K562 (cell line): ENCODE results near the gene RLIM. TPM values are rescaled to one million over a fixed set of nuclear protein-coding genes. Genes with fewer than 3 reads are reported as not detected.

Experiments
- ATAC-seq: fragments of 200-7000 bp; cut with Tn5 transposase; 3 replicates; pipeline ENCODE4 v1.9.1; 2020; ENCODE audit warnings: moderate library complexity
- BruUV-seq: library from RNA; stranded (reverse); fragments of 400-500 nt; replicated peaks from 2 replicates; lab custom pipeline; 2021; lab: Mats Ljungman, UMichigan
- CTCF ChIA-PET: fragments of 300-600 bp; formaldehyde crosslinking; extraction: SDS; loops from one replicate; lab custom pipeline; 2021; ENCODE audit warnings: low intra/inter-chr PET ratio; lab: Yijun Ruan, JAX
- POLR2A ChIA-PET: fragments of 300-600, 350-650 bp; sonication (Branson Sonifier 250); formaldehyde crosslinking; extraction: SDS; loops from one replicate; lab custom pipeline; 2021; ENCODE audit warnings: antibody characterized with exemption, inconsistent platforms; lab: Yijun Ruan, JAX
- DNase-seq, 4 experiments: peaks; one replicate each; pipeline versions ENCODE4 v3.0.0 to v3.0.0-alpha.2; 2011 to 2018; ENCODE audit warnings: low spot score in 3 of 4, mixed read lengths in 3 of 4; ENCODE audit errors: extremely low read depth in 1 of 4
- FAIRE-seq: peaks from 2 replicates; lab custom pipeline; 2011; peaks lifted over from hg19 to GRCh38; lab: Jason Lieb, UNC
- H2AFZ ChIP-seq: 2 replicates; pipeline ENCODE4 v1.6.0; 2011; ENCODE audit warnings: low read depth, low read length, control low read depth, inconsistent platforms
- H3K27ac ChIP-seq: fragments of 200-600 bp; 3 replicates; pipeline ENCODE4 v1.8.0; 2011; ENCODE audit warnings: low read depth, mild to moderate bottlenecking, control low read depth, inconsistent platforms, low read length, moderate library complexity, mixed read lengths; ENCODE audit errors: extremely low read depth
- H3K27me3 ChIP-seq, 2 experiments: fragments of 300-600 bp in 1 of 2; 2 replicates in 1 of 2; 3 replicates in 1 of 2; pipeline versions ENCODE4 v1.6.0 to v1.8.0; 2011; ENCODE audit warnings: inconsistent platforms in 2 of 2, low read length in 2 of 2, mild to moderate bottlenecking in 1 of 2, mixed read lengths in 1 of 2, moderate library complexity in 1 of 2; ENCODE audit not compliant: control insufficient read depth in 2 of 2, insufficient read depth in 2 of 2
- H3K36me3 ChIP-seq: fragments of 300-600 bp; 3 replicates; pipeline ENCODE4 v1.8.0; 2011; ENCODE audit warnings: mild to moderate bottlenecking, low read length, inconsistent platforms; ENCODE audit not compliant: control insufficient read depth, insufficient read depth
- H3K4me1 ChIP-seq, 2 experiments: fragments of 200-600 bp in 1 of 2; replicated peaks in 1 of 2; 2 replicates in 1 of 2; 3 replicates in 1 of 2; pipeline versions ENCODE4 v1.5.1 to v1.8.0; 2011; ENCODE audit warnings: inconsistent platforms in 2 of 2, low read length in 2 of 2, mild to moderate bottlenecking in 1 of 2, mixed read lengths in 1 of 2, moderate library complexity in 1 of 2; ENCODE audit not compliant: control insufficient read depth in 2 of 2, insufficient read depth in 2 of 2
- H3K4me2 ChIP-seq: 2 replicates; pipeline ENCODE4 v1.6.1; 2011; ENCODE audit warnings: low read length, control low read depth, inconsistent platforms, mixed read lengths; ENCODE audit not compliant: insufficient read depth
- H3K4me3 ChIP-seq: fragments of 200-600 bp; sonication (generic), shearing (Covaris generic); 2 replicates; pipeline ENCODE4 v1.5.1; 2016; ENCODE audit warnings: control low read depth, inconsistent platforms
- H3K79me2 ChIP-seq: fragments of 200-600 bp; 3 replicates; pipeline ENCODE4 v1.8.0; 2011; ENCODE audit warnings: low read length, inconsistent platforms; ENCODE audit not compliant: control insufficient read depth, insufficient read depth
- H3K9ac ChIP-seq, 2 experiments: 2 replicates each; pipeline versions ENCODE4 v1.6.0 to v1.6.1; 2011; ENCODE audit warnings: low read depth in 2 of 2, low read length in 2 of 2, control low read depth in 1 of 2, inconsistent platforms in 1 of 2, mild to moderate bottlenecking in 1 of 2, mixed read lengths in 1 of 2; ENCODE audit not compliant: insufficient read depth in 1 of 2
- H3K9me1 ChIP-seq: one replicate; pipeline ENCODE4 v1.6.0; 2011; ENCODE audit warnings: inconsistent platforms, mild to moderate bottlenecking, low read length, moderate library complexity; ENCODE audit not compliant: control insufficient read depth, insufficient read depth
- H3K9me3 ChIP-seq: replicated peaks from 2 replicates; pipeline ENCODE4 v1.5.1; 2011; ENCODE audit warnings: low read depth, low read length, inconsistent platforms; ENCODE audit not compliant: control insufficient read depth, insufficient read depth
- H4K20me1 ChIP-seq: replicated peaks from 2 replicates; pipeline ENCODE4 v1.6.1; 2011; ENCODE audit warnings: low read length, inconsistent platforms, mixed read lengths; ENCODE audit not compliant: control insufficient read depth, insufficient read depth
- CAMTA2 ChIP-seq: fragments of 250-450 bp; sonication (Bioruptor Pico); conservative IDR thresholded peaks from 2 replicates; pipeline ENCODE4 v1.5.1; 2022
- CEBPZ ChIP-seq: fragments of 150-350 bp; IDR thresholded peaks from 2 replicates; pipeline ENCODE4 v1.6.1; 2014; ENCODE audit warnings: low read depth, mild to moderate bottlenecking, low read length, borderline replicate concordance
- FOSL1 ChIP-seq: fragments of 200-800 bp; sonication (Bioruptor generic); conservative IDR thresholded peaks from 2 replicates; pipeline ENCODE4 v1.6.1; 2016; ENCODE audit warnings: missing genetic modification characterization, missing compliant biosample characterization
- GTF2A2 ChIP-seq: IDR thresholded peaks from 2 replicates; pipeline ENCODE4 v1.6.1; 2016; ENCODE audit warnings: mild to moderate bottlenecking, missing genetic modification characterization, missing compliant biosample characterization
- MAZ ChIP-seq, 2 experiments: fragments of 450-650 bp in 1 of 2; sonication (generic) in 1 of 2; formaldehyde crosslinking; IDR thresholded peaks in 1 of 2; conservative IDR thresholded peaks in 1 of 2; 2 replicates each; pipeline versions ENCODE4 v1.4.0 to v1.5.0; 2020; ENCODE audit warnings: mild to moderate bottlenecking in 1 of 2, missing genetic modification reagents in 1 of 2
- PHB2 ChIP-seq: fragments of 450-650 bp; IDR thresholded peaks from 2 replicates; pipeline ENCODE4 v1.6.1; 2017; ENCODE audit warnings: low read depth
- SREBF1 ChIP-seq: fragments of 150-350 bp; IDR thresholded peaks from 2 replicates; pipeline ENCODE4 v1.6.1; 2014; ENCODE audit warnings: antibody characterized with exemption, low read depth, low read length, borderline replicate concordance
- STAG1 ChIP-seq: sonication (generic); formaldehyde crosslinking; IDR thresholded peaks from 2 replicates; pipeline ENCODE4 v1.5.0; 2020; ENCODE audit warnings: missing genetic modification reagents, borderline replicate concordance
- TOE1 ChIP-seq, 2 experiments: fragments of 450-650 bp in 1 of 2; sonication (generic) in 1 of 2; formaldehyde crosslinking in 1 of 2; IDR thresholded peaks; 2 replicates each; pipeline versions ENCODE4 v1.7.1 to v1.8.0; 2016 to 2022; ENCODE audit warnings: borderline replicate concordance in 2 of 2, mild to moderate bottlenecking in 2 of 2, antibody characterized with exemption in 1 of 2, inconsistent platforms in 1 of 2, low read depth in 1 of 2, missing genetic modification reagents in 1 of 2, moderate library complexity in 1 of 2
- ZBTB9 ChIP-seq: fragments of 450-650 bp; formaldehyde crosslinking; IDR thresholded peaks from 2 replicates; pipeline ENCODE4 v1.4.0; 2020; ENCODE audit warnings: mild to moderate bottlenecking, moderate library complexity
- WGBS: fragments of 100-300 bp; shearing (Covaris generic); methylation state at CpG from one replicate; pipeline ENCODE4 v1.1.6; 2016; ENCODE audit warnings: low coverage, mixed read lengths; ENCODE audit not compliant: insufficient coverage; ENCODE audit errors: missing lambda C conversion rate; 5-methylcytosine and 5-hydroxymethylcytosine counted together
- in situ Hi-C: fragments of 300-500 bp; cut with MboI; formaldehyde crosslinking; loops from 4 replicates; pipeline ENCODE4 v1.15.0; 2018; ENCODE audit warnings: inconsistent platforms, mixed read lengths
- intact Hi-C: fragments of 100-400 bp; cut with micrococcal nuclease; formaldehyde crosslinking; loops from 2 replicates; pipeline ENCODE4 v1.14.2; 2022
- polyA plus RNA-seq, 8 experiments: library from polyadenylated mRNA; depleted of rRNA in 4 of 8; stranded (reverse) in 5 of 8; unstranded in 3 of 8; fragments of >200 nt; fragmentation: Nextera tagmentation in 2 of 8; fragmentation: Illumina TruSeq in 1 of 8; extraction: Ambion mirVana in 2 of 8; extraction: Trizol in 1 of 8; gene quantifications; 2 replicates each; pipeline versions ENCODE4 v1.2.1 to v1.2.3, GENCODE V29; 2011 to 2014; ENCODE audit warnings: inconsistent platforms in 1 of 8, missing spikeins in 1 of 8
- total RNA-seq, 7 experiments: library from RNA; depleted of rRNA in 6 of 7; stranded (reverse); fragments of >200 nt in 6 of 7; fragmentation: Illumina TruSeq in 2 of 7; extraction: Trizol in 2 of 7; gene quantifications; 2 replicates each; pipeline versions ENCODE4 v1.2.1 to v1.2.3, GENCODE V29; 2011 to 2021; ENCODE audit warnings: low replicate concordance in 1 of 7

The RLIM gene
- total and polyA plus RNA-seq, 9 of the 15 experiments (the other 6 are each of a cell fraction or from before 2014, with no cell fraction given), result 4.2 to 31.4 (median 14.9) TPM

GRCh38 chrX:74593593-74593992 lies 20.8 kb downstream of the RLIM start:
- Histone ChIP-seq H3K27me3 (no peaks in the 10 kb centered on the region), H3K9ac (no peak overlapping the region)
- no peak for ATAC-seq
- no peak for TF ChIP-seq CAMTA2 (CRISPR knock-in tag)
- TF ChIP-seq, all 486 proteins: peak for 0
- Histone ChIP-seq H2AFZ (no peak overlapping the region), H3K4me1 (no peaks in the 10 kb centered on the region), H3K9me1 (no peaks in the 10 kb centered on the region), H4K20me1 (no peaks in the 10 kb centered on the region; the same call in 1 of the 2 replicates), H3K4me2 (no peak overlapping the region), H3K36me3 (peaks cover 56% of the 10 kb centered on the region; the same call in 2 of the 3 replicates), H3K9me3 (no peaks in the 10 kb centered on the region), H3K79me2 (peaks cover 16% of the 10 kb centered on the region), H3K27ac (no peak overlapping the region), H3K4me3 (no peak overlapping the region)
- FAIRE-seq (no peak), DNase-seq (no peak)
- WGBS, result 56% methylated on average over 2 of the region's 2 CpGs
- intact Hi-C loops (no loop called here), in situ Hi-C loops (no loop called here)
- ChIA-PET POLR2A (no interaction called here), CTCF (no interaction called here)
- no TSS peak for BruUV-seq

GRCh38 chrX:74585766-74586165 lies 28.7 kb downstream of the RLIM start:
- no peaks in the 10 kb centered on the region for H4K20me1 ChIP-seq
- CTCF ChIA-PET, result no interaction called here
- no peak overlapping the region for H3K27ac ChIP-seq
- ATAC-seq, result no peak
- H3K4me2 ChIP-seq, result no peak overlapping the region
- WGBS, result 38% methylated on average over 1 of the region's 2 CpGs
- no peaks in the 10 kb centered on the region for H3K9me1 ChIP-seq
- no peaks in the 10 kb centered on the region for H3K9me3 ChIP-seq
- no peak overlapping the region for H3K9ac ChIP-seq
- no peak overlapping the region for H2AFZ ChIP-seq
- BruUV-seq, result no TSS peak
- no peaks in the 10 kb centered on the region for H3K4me1 ChIP-seq
- in situ Hi-C loops, result no loop called here
- H3K36me3 ChIP-seq, result peaks cover 6% of the 10 kb centered on the region; the same call in 1 of the 3 replicates
- FAIRE-seq, result no peak
- DNase-seq, result no peak
- H3K4me3 ChIP-seq, result no peak overlapping the region
- POLR2A ChIA-PET, result no interaction called here
- intact Hi-C loops, result no loop called here
- no peaks in the 10 kb centered on the region for H3K79me2 ChIP-seq
- H3K27me3 ChIP-seq, result no peaks in the 10 kb centered on the region
- TF ChIP-seq GTF2A2 (tag), result no peak
- TF ChIP-seq FOSL1 (tag), result no peak
- no peak for TF ChIP-seq CEBPZ
- no peak for TF ChIP-seq MAZ (CRISPR knock-in tag; conservative IDR thresholded peaks at IDR 0.05 in 1 of 2, IDR thresholded peaks at IDR 0.05 in 1 of 2)
- TF ChIP-seq ZBTB9 (CRISPR knock-in tag), result no peak
- TF ChIP-seq PHB2, result no peak
- no peak for TF ChIP-seq SREBF1
- no peak for TF ChIP-seq STAG1
- TF ChIP-seq TOE1 (IDR thresholded peaks at IDR 0.05; ENCODE audit: borderline replicate concordance), result no peak
- TF ChIP-seq TOE1 (CRISPR knock-in tag; IDR thresholded peaks at IDR 0.05; ENCODE audit: borderline replicate concordance, low read depth), result no peak
